HT1080 (cell line): ENCODE measurements around the gene MLXIP. TPM values are rescaled to one million over a fixed set of nuclear protein-coding genes. Genes with fewer than 3 reads are reported as not detected.
"Not testable (repeated sequence)": the region's sequence is repeated elsewhere in the genome, so short reads cannot be mapped to it uniquely, and the experiment has no call there.

Source experiments
- DNase-seq: peaks from one replicate; pipeline ENCODE4 v3.0.0-alpha.2; 2015; ENCODE audit warnings: low read depth
- polyA plus RNA-seq, 2 experiments: library from polyadenylated mRNA; depleted of rRNA; stranded (reverse); fragments of >200 nt; gene quantifications; 2 replicates each; pipeline ENCODE4 v1.2.3, GENCODE V29; 2015
- total RNA-seq: library from RNA; depleted of rRNA; stranded (reverse); fragments of >200 nt; shearing (Covaris generic); gene quantifications from 2 replicates; pipeline ENCODE4 v1.2.3, GENCODE V29; 2014; rRNA removed

MLXIP gene
- total RNA-seq: 7.8 and 10.9 TPM in 2 replicates
- polyA plus RNA-seq (2015; cell fraction: cytosol; rRNA removed): 14.3 and 18.6 TPM in 2 replicates
- polyA plus RNA-seq (2015; cell fraction: nucleus; rRNA removed): 30.5 and 36.4 TPM in 2 replicates

GRCh38 chr12:122078141-122079032 is at the start of gene MLXIP:
Gene MLXIP, plus strand, starts transcription at chr12:122078756. Its CDS starts 98 bp downstream, at chr12:122078854.
- DNase-seq: peak; percentile 94

- DNase-seq: no peak
Measured at GRCh38 chr12:122028905-122029560, 49.5 kb upstream of the MLXIP start.

DNA sequence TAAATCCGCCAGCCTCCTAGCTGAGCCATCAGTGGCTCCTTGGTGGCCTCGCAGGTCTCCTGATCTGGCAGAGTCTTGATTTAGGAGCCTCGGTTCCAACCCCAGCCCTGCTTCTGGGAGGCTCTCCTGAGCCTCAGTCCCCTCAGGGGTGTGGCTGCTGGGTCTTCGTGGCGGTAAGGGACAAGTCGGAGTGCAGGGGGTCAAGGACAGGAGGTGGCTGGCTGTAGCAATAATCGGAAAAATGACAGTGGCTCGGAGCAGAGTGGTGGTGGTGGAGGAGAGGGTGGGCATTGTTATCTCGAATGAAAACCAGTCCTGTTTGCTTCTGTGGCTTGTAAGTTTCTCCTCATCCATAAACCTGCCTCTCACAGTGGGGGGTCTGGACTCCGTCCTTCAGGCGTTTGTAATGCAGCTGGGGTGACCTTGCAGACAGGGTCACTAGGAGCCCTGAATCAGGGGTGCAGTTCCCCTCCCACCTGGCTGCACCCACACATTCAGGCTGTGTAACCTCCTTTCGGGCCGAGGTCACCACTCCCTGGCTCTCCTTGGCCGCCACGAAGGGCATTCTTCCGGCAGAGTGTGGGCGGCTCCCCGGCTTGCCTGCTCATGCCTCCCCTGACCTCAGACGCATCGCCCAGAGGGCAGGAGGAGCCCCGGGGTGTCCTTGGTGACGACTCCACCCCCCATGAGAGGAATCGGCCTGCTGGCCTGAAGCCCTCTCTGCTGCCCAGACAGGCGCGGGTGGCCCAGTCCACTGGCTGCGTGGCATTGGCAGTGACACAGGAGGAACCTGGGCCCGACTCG is 48.7 kb upstream of the MLXIP start:
- DNase-seq: no peak

DNA sequence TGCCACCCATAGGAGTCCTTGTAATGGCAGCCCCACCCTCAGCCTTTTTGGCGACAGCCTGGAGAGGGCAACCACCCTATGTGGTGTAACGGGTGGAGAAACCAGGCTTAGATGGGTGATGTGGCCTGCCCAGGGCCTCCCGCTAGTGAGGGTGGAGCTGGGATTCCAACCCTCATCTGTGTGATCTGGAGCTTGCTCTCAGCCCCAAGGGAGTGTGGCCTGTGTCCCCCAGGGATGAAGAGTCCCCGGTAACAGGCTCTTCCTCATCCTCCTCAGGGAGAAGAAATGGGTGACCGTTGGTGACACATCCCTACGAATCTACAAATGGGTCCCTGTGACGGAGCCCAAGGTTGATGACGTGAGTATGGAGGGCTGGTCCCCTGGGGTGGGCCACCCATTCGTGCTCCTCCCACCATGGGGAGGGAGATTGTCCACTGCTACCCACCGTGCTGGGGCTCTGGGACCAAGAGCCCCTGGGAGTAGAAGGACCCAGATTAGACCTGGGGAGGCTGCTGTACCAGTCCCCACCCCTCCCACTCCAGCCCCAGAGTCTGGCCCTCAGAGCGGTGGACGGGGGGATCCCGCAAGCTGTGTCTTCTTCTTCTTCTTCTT is 48.0 kb upstream of the MLXIP start:
- DNase-seq: no peak

DNA sequence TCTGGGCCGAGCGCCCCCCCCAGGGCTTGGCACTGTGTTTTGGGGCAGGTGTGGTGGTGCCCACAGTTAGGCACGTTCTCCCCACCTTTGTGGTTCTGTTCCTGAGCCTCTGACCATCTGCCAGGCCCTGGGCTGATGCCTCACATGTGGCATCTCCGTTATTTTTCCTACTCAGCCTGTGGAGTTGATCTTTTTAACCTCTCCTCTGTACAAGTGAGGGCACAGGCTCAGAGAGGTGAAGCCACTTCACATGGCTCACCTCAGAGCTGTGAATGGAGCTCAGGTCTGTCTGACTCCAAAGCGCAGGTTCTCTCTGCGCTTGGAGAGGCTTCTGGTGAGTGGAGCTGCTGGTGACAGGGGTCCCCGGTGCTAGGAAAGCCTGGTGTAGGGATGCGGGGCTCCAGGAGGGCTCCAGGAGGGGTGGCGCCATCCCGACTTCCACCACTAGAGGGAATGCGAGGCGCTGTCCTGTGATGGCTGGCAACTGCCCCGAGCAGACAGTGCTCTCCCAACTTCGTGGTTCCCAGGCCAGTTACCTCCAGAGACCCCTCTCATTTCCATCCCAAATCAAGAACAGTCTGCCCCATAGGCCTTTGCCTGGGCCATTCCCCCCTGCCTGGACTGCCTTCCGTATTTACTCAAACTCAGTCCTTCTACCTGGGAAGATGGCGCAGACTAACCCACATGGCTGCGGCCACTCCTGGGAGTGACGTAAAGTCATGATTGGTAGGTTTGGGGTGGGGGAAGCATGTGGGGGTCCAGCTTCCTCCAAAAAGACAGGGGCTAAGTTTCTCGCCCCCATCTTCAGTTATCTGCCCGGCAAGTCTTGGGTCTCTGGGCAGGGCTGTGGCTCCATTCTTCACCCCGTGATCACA is 47.0 kb upstream of the MLXIP start:
- peak; percentile 31 for DNase-seq

GRCh38 chr12:122032580-122032979 is 46.0 kb upstream of the MLXIP start:
- no peak for DNase-seq

GRCh38 chr12:122035292-122035691 is 43.3 kb upstream of the MLXIP start:
- no peak for DNase-seq

DNA sequence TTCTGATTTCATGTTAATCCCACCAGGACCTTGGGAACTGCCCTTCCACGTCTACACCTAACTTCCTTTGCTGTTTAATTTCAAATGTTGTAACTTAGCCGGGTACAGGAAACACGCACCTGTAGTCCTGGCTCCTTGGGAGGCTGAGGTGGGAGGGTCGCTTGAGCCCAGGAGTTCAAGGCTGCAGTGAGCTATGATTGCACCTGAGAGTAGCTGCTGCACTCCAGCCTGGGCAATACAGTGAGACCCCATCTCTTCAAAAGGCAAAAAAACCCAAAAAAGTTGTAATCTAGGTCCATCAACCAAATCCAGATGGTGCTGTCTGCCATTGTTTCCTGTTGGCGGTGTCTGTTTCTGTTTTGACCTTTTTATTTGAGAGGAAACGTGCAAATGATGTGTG is 42.4 kb upstream of the MLXIP start:
- DNase-seq: no peak

DNA sequence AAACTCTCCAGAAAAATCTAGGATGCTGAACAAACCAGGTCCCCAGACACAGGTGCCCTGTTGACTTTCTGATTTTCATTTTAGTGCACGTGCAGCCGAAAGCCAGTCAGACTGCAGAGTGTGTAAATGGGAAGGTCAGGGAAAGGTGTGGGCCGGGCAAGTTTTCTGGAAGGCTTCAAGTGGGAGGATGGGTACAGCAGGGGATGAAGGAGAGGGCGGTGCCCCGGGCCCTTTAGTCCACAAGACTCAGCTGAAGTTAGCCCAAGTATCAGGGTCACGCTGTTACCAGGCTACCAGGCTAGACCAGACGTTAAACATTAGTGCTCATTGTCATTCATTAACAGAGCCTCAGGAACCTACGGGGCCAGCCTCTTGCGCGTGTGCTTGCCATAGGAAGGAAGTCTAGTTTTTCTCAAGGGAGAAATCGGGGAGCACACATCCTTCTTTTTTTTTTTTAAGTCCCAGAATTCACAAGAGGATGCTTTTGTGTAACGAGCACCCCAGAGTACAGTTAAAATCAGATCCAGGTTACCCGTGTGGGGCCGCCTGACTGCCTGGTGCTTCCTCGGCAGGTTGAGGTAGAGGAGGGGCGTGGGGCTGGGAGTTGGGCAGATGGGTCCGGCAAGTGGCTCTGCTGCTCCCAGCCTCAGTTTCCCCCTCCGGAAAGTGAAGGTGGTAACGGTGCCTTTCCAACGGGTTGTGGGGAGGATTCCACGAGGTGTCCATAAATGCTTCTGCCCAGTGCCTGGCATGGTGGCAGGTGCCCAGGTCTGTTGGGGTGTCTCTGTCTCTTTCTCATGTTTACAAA is 37.8 kb upstream of the MLXIP start:
- DNase-seq: no peak

DNA sequence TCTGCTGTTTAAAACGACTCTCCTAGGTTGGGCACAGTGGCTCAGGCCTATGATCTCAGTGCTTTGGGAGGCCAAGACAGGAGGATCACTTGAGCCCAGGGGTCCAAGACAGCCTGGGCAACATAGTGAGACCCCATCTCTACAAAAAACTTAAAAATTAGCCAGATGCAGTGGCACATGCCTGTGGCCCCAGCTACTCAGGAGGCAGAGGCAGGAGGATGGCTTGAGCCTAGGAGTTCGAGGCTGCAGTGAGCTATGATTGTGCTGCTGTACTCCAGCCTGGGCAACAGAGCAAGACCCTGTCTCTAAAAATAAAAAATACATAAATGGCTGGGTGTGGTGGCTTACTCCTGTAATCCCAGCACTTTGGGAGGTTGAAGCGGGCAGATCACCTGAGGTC is 37.1 kb upstream of the MLXIP start:
- not testable (repeated sequence) for DNase-seq

GRCh38 chr12:122042910-122043309 is 35.6 kb upstream of the MLXIP start:
- no peak for DNase-seq

GRCh38 chr12:122043476-122043875 is 35.1 kb upstream of the MLXIP start:
- DNase-seq: no peak

DNA sequence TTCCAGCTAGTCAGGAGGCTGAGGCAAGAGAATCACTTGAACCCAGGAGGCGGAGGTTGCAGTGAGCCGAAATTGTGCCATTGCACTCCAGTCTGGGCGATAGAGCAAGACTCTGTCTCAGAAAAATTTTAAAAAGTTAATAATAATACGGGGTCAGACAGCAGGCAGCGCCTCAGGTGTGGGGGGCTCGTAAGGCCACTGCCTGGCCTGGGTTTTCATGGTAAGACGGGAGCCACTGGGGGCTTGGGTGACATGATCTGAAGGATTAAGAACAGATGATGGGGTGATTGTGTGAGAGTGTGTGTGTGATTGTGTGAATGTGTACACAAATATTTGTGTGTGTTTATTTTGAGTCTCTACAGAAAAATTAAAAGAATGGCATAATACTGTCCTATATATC is 33.3 kb upstream of the MLXIP start:
- DNase-seq: no peak

GRCh38 chr12:122046145-122046544 is 32.4 kb upstream of the MLXIP start:
- no peak for DNase-seq

GRCh38 chr12:122048151-122048550 is 30.4 kb upstream of the MLXIP start:
- DNase-seq: no peak

- no peak for DNase-seq
Measured at GRCh38 chr12:122049827-122050226, 28.7 kb upstream of the MLXIP start.

GRCh38 chr12:122050706-122051105 is 27.9 kb upstream of the MLXIP start:
- DNase-seq: no peak

DNA sequence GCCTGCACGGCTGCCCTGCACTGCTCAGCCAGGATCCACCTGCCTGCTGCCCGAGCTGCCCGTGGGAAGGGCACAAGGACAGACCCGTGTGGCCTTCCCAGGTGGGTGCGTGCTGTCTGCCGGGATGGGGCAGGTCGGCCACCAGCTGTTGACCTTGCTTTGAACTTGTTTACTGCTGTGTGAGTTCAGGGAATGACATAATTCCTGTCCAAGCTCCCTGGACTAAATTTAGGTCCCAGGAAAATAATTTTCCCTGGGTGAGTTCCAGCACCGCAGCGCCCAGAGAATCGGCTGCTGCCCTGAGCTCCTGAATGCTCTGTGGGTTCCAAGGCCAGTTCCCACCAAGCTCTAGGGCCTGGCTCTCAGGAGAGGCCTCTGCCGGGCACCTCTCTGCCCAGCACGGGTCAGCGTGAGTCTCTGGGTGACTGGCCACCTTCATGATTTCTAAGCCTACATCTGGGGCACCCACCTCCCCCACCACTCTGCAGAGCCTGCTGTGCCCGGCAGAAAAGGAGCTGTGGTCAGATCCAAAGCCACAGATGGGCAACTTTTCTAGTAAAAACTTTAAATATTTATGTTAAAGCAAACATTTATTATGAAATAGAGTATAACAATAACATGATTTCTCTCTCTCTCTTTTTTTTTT is 27.2 kb upstream of the MLXIP start:
- DNase-seq: no peak

- no peak for DNase-seq
Measured at GRCh38 chr12:122052285-122052684, 26.3 kb upstream of the MLXIP start.
